SK-N-SH treated with all-trans-retinoic acid at 6 μM for 48 hours (cell line): Measurements from ENCODE around the gene ARPC5L.

Experiments
- ATAC-seq: fragments of 200-7000 bp; cut with Tn5 transposase; 3 replicates; pipeline ENCODE4 v1.9.1; 2020; ENCODE audit warnings: mild to moderate bottlenecking, moderate library complexity
- ARNTL ChIP-seq: fragments of 450-650 bp; formaldehyde crosslinking; IDR thresholded peaks from 2 replicates; pipeline ENCODE4 v1.5.0; 2020; ENCODE audit warnings: low read depth, mild to moderate bottlenecking, moderate library complexity, borderline replicate concordance
- BACH2 ChIP-seq: fragments of 250-450 bp; sonication (Bioruptor Pico); IDR thresholded peaks from 2 replicates; pipeline ENCODE4 v1.9.0; 2021; ENCODE audit warnings: mild to moderate bottlenecking, borderline replicate concordance
- CSDC2 ChIP-seq: fragments of 250-450 bp; sonication (Bioruptor Pico); IDR thresholded peaks from 2 replicates; pipeline ENCODE4 v1.5.0; 2020; ENCODE audit warnings: mild to moderate bottlenecking, moderate library complexity
- CSRNP3 ChIP-seq: fragments of 250-450 bp; sonication (Bioruptor Pico); IDR thresholded peaks from 2 replicates; pipeline ENCODE4 v1.5.1; 2021; ENCODE audit warnings: mild to moderate bottlenecking, moderate library complexity
- ESRRG ChIP-seq: fragments of 250-450 bp; sonication (Bioruptor Pico); IDR thresholded peaks from 2 replicates; pipeline ENCODE4 v1.6.1; 2021; ENCODE audit warnings: mild to moderate bottlenecking
- GLIS3 ChIP-seq: fragments of 250-450 bp; sonication (Bioruptor Pico); IDR thresholded peaks from 2 replicates; pipeline ENCODE4 v1.5.0; 2020; ENCODE audit warnings: mild to moderate bottlenecking, moderate library complexity
- ISL1 ChIP-seq: fragments of 250-450 bp; sonication (Bioruptor Pico); IDR thresholded peaks from 2 replicates; pipeline ENCODE4 v2.1.2; 2022; ENCODE audit warnings: mild to moderate bottlenecking, moderate library complexity
- OSR1 ChIP-seq: fragments of 250-450 bp; sonication (Bioruptor Pico); IDR thresholded peaks from 2 replicates; pipeline ENCODE4 v1.8.0; 2022; ENCODE audit warnings: moderate library complexity, mild to moderate bottlenecking, inconsistent platforms
- PATZ1 ChIP-seq: fragments of 250-450 bp; sonication (Bioruptor Pico); IDR thresholded peaks from 2 replicates; pipeline ENCODE4 v1.8.0; 2020; ENCODE audit warnings: mild to moderate bottlenecking, moderate library complexity, borderline replicate concordance
- PPARA ChIP-seq: fragments of 250-450 bp; sonication (Bioruptor Pico); IDR thresholded peaks from 2 replicates; pipeline ENCODE4 v1.5.0; 2020; ENCODE audit warnings: mild to moderate bottlenecking, borderline replicate concordance
- RARB ChIP-seq: fragments of 250-450 bp; sonication (Bioruptor Pico); IDR thresholded peaks from 2 replicates; pipeline ENCODE4 v1.8.0; 2021; ENCODE audit warnings: mild to moderate bottlenecking, moderate library complexity
- SNAI2 ChIP-seq: fragments of 250-450 bp; sonication (Bioruptor Pico); IDR thresholded peaks from 2 replicates; pipeline ENCODE4 v1.5.0; 2020; ENCODE audit warnings: mild to moderate bottlenecking, moderate library complexity
- TCF4 ChIP-seq: fragments of 250-450 bp; sonication (Bioruptor Pico); IDR thresholded peaks from 2 replicates; pipeline ENCODE4 v1.8.0; 2021; ENCODE audit warnings: mild to moderate bottlenecking, moderate library complexity, borderline replicate concordance
- TOX ChIP-seq: fragments of 250-450 bp; sonication (Bioruptor Pico); IDR thresholded peaks from 2 replicates; pipeline ENCODE4 v1.8.0; 2021; ENCODE audit warnings: mild to moderate bottlenecking, moderate library complexity, borderline replicate concordance
- TSHZ2 ChIP-seq: fragments of 250-450 bp; sonication (Bioruptor Pico); IDR thresholded peaks from 2 replicates; pipeline ENCODE4 v1.5.0; 2020; ENCODE audit warnings: mild to moderate bottlenecking, moderate library complexity
- ZC3H10 ChIP-seq: fragments of 250-450 bp; sonication (Bioruptor Pico); IDR thresholded peaks from 2 replicates; pipeline ENCODE4 v1.5.1; 2021; ENCODE audit warnings: mild to moderate bottlenecking, moderate library complexity
- ZFP3 ChIP-seq: fragments of 250-450 bp; sonication (Bioruptor Pico); IDR thresholded peaks from 2 replicates; pipeline ENCODE4 v1.5.0; 2020; ENCODE audit warnings: mild to moderate bottlenecking, moderate library complexity
- ZFP30 ChIP-seq: fragments of 450-650 bp; formaldehyde crosslinking; IDR thresholded peaks from 2 replicates; pipeline ENCODE4 v1.5.0; 2022; ENCODE audit warnings: mild to moderate bottlenecking, moderate library complexity
- ZNF565 ChIP-seq: fragments of 450-650 bp; formaldehyde crosslinking; conservative IDR thresholded peaks from 2 replicates; pipeline ENCODE4 v1.5.0; 2020; ENCODE audit warnings: low read depth, mild to moderate bottlenecking, moderate library complexity
- ZNF8 ChIP-seq: fragments of 450-650 bp; formaldehyde crosslinking; IDR thresholded peaks from 2 replicates; pipeline ENCODE4 v1.5.0; 2020; ENCODE audit warnings: mild to moderate bottlenecking, moderate library complexity

Gene ARPC5L

GRCh38 chr9:124854161-124854560, 7.8 kb upstream of the ARPC5L start:
- ATAC-seq: no peak
- TF ChIP-seq CSRNP3 (CRISPR knock-in tag) (no peak), ZNF8 (CRISPR knock-in tag) (no peak), RARB (no peak), ESRRG (CRISPR knock-in tag) (no peak)

GRCh38 chr9:124854822-124855221, 7.1 kb upstream of the ARPC5L start:
- ATAC-seq: no peak
- TF ChIP-seq BACH2 (CRISPR knock-in tag) (no peak), ARNTL (no peak), TOX (CRISPR knock-in tag) (no peak), TSHZ2 (no peak), OSR1 (CRISPR knock-in tag) (no peak), ZFP3 (no peak), CSDC2 (CRISPR knock-in tag) (no peak), TCF4 (CRISPR knock-in tag) (no peak), ESRRG (CRISPR knock-in tag) (no peak), ZNF565 (no peak), SNAI2 (CRISPR knock-in tag) (no peak), GLIS3 (CRISPR knock-in tag) (no peak), PPARA (no peak), ZC3H10 (CRISPR knock-in tag) (no peak), CSRNP3 (CRISPR knock-in tag) (no peak), ZFP30 (no peak), RARB (no peak)

- no peak for TF ChIP-seq ZNF8 (CRISPR knock-in tag)
- TF ChIP-seq RARB: no peak
- no peak for TF ChIP-seq GLIS3 (CRISPR knock-in tag)
- no peak for TF ChIP-seq BACH2 (CRISPR knock-in tag)
- TF ChIP-seq TOX (CRISPR knock-in tag): no peak
- no peak for TF ChIP-seq ZNF565
- TF ChIP-seq, all 23 proteins: peak for 0
Observed at GRCh38 chr9:124855566-124855943, 6.4 kb upstream of the ARPC5L start.

GRCh38 chr9:124855944-124856765, 5.8 kb upstream of the ARPC5L start:
- TF ChIP-seq GLIS3 (CRISPR knock-in tag): no peak
- TF ChIP-seq PATZ1 (CRISPR knock-in tag): no peak
- no peak for TF ChIP-seq ISL1 (CRISPR knock-in tag)
- no peak for TF ChIP-seq TOX (CRISPR knock-in tag)
- TF ChIP-seq ESRRG (CRISPR knock-in tag): no peak
- no peak for TF ChIP-seq PPARA
- ATAC-seq: peak; percentile 62

More at GRCh38 chr9:124855566-124855943, 6.4 kb upstream of the ARPC5L start:
- peak; percentile 1 for ATAC-seq
